K562 (cell line): ENCODE results near the gene SLTM. TPM values are rescaled to one million over a fixed set of nuclear protein-coding genes. Genes with fewer than 3 reads are reported as not detected.

Source experiments
- ATAC-seq: fragments of 200-7000 bp; cut with Tn5 transposase; 3 replicates; pipeline ENCODE4 v1.9.1; 2020; ENCODE audit warnings: moderate library complexity
- BruUV-seq: library from RNA; stranded (reverse); fragments of 400-500 nt; replicated peaks from 2 replicates; lab custom pipeline; 2021; lab: Mats Ljungman, UMichigan
- CTCF ChIA-PET: fragments of 300-600 bp; formaldehyde crosslinking; extraction: SDS; loops from one replicate; lab custom pipeline; 2021; ENCODE audit warnings: low intra/inter-chr PET ratio; lab: Yijun Ruan, JAX
- POLR2A ChIA-PET: fragments of 300-600, 350-650 bp; sonication (Branson Sonifier 250); formaldehyde crosslinking; extraction: SDS; loops from one replicate; lab custom pipeline; 2021; ENCODE audit warnings: antibody characterized with exemption, inconsistent platforms; lab: Yijun Ruan, JAX
- DNase-seq, 4 experiments: peaks; one replicate each; pipeline versions ENCODE4 v3.0.0 to v3.0.0-alpha.2; 2011 to 2018; ENCODE audit warnings: low spot score in 3 of 4, mixed read lengths in 3 of 4; ENCODE audit errors: extremely low read depth in 1 of 4
- FAIRE-seq: peaks from 2 replicates; lab custom pipeline; 2011; peaks lifted over from hg19 to GRCh38; lab: Jason Lieb, UNC
- H2AFZ ChIP-seq: 2 replicates; pipeline ENCODE4 v1.6.0; 2011; ENCODE audit warnings: low read depth, low read length, control low read depth, inconsistent platforms
- H3K27ac ChIP-seq: fragments of 200-600 bp; 3 replicates; pipeline ENCODE4 v1.8.0; 2011; ENCODE audit warnings: low read depth, mild to moderate bottlenecking, control low read depth, inconsistent platforms, low read length, moderate library complexity, mixed read lengths; ENCODE audit errors: extremely low read depth
- H3K27me3 ChIP-seq, 2 experiments: fragments of 300-600 bp in 1 of 2; 2 replicates in 1 of 2; 3 replicates in 1 of 2; pipeline versions ENCODE4 v1.6.0 to v1.8.0; 2011; ENCODE audit warnings: inconsistent platforms in 2 of 2, low read length in 2 of 2, mild to moderate bottlenecking in 1 of 2, mixed read lengths in 1 of 2, moderate library complexity in 1 of 2; ENCODE audit not compliant: control insufficient read depth in 2 of 2, insufficient read depth in 2 of 2
- H3K36me3 ChIP-seq: fragments of 300-600 bp; 3 replicates; pipeline ENCODE4 v1.8.0; 2011; ENCODE audit warnings: mild to moderate bottlenecking, low read length, inconsistent platforms; ENCODE audit not compliant: control insufficient read depth, insufficient read depth
- H3K4me1 ChIP-seq, 2 experiments: fragments of 200-600 bp in 1 of 2; replicated peaks in 1 of 2; 2 replicates in 1 of 2; 3 replicates in 1 of 2; pipeline versions ENCODE4 v1.5.1 to v1.8.0; 2011; ENCODE audit warnings: inconsistent platforms in 2 of 2, low read length in 2 of 2, mild to moderate bottlenecking in 1 of 2, mixed read lengths in 1 of 2, moderate library complexity in 1 of 2; ENCODE audit not compliant: control insufficient read depth in 2 of 2, insufficient read depth in 2 of 2
- H3K4me2 ChIP-seq: 2 replicates; pipeline ENCODE4 v1.6.1; 2011; ENCODE audit warnings: low read length, control low read depth, inconsistent platforms, mixed read lengths; ENCODE audit not compliant: insufficient read depth
- H3K4me3 ChIP-seq: fragments of 200-600 bp; sonication (generic), shearing (Covaris generic); 2 replicates; pipeline ENCODE4 v1.5.1; 2016; ENCODE audit warnings: control low read depth, inconsistent platforms
- H3K79me2 ChIP-seq: fragments of 200-600 bp; 3 replicates; pipeline ENCODE4 v1.8.0; 2011; ENCODE audit warnings: low read length, inconsistent platforms; ENCODE audit not compliant: control insufficient read depth, insufficient read depth
- H3K9ac ChIP-seq, 2 experiments: 2 replicates each; pipeline versions ENCODE4 v1.6.0 to v1.6.1; 2011; ENCODE audit warnings: low read depth in 2 of 2, low read length in 2 of 2, control low read depth in 1 of 2, inconsistent platforms in 1 of 2, mild to moderate bottlenecking in 1 of 2, mixed read lengths in 1 of 2; ENCODE audit not compliant: insufficient read depth in 1 of 2
- H3K9me1 ChIP-seq: one replicate; pipeline ENCODE4 v1.6.0; 2011; ENCODE audit warnings: inconsistent platforms, mild to moderate bottlenecking, low read length, moderate library complexity; ENCODE audit not compliant: control insufficient read depth, insufficient read depth
- H3K9me3 ChIP-seq: replicated peaks from 2 replicates; pipeline ENCODE4 v1.5.1; 2011; ENCODE audit warnings: low read depth, low read length, inconsistent platforms; ENCODE audit not compliant: control insufficient read depth, insufficient read depth
- H4K20me1 ChIP-seq: replicated peaks from 2 replicates; pipeline ENCODE4 v1.6.1; 2011; ENCODE audit warnings: low read length, inconsistent platforms, mixed read lengths; ENCODE audit not compliant: control insufficient read depth, insufficient read depth
- BMI1 ChIP-seq: fragments of 150-350 bp; IDR thresholded peaks from 2 replicates; pipeline ENCODE4 v1.6.1; 2014; ENCODE audit warnings: low read length
- DIDO1 ChIP-seq: fragments of 450-650 bp; IDR thresholded peaks from 2 replicates; pipeline ENCODE4 v1.6.1; 2016; ENCODE audit warnings: low read depth, missing biosample characterization, missing genetic modification characterization
- FOXP1 ChIP-seq: sonication (generic); formaldehyde crosslinking; IDR thresholded peaks from 2 replicates; pipeline ENCODE4 v1.8.0; 2022; ENCODE audit warnings: mild to moderate bottlenecking, missing genetic modification reagents
- KAT8 ChIP-seq: fragments of 450-650 bp; IDR thresholded peaks from 2 replicates; pipeline ENCODE4 v1.6.1; 2016; ENCODE audit warnings: low read depth, mild to moderate bottlenecking
- KDM1A ChIP-seq, 2 experiments: fragments of 450-650 bp; IDR thresholded peaks; 2 replicates each; pipeline ENCODE4 v1.6.1; 2016; ENCODE audit warnings: mild to moderate bottlenecking in 2 of 2
- NFYB ChIP-seq: IDR thresholded peaks from 2 replicates; pipeline ENCODE4 v1.6.1; 2011; ENCODE audit warnings: mild to moderate bottlenecking, moderate library complexity; ENCODE audit not compliant: insufficient read length; ENCODE audit errors: extremely low read depth
- RNF219 ChIP-seq: fragments of 250-450 bp; sonication (Bioruptor Pico); IDR thresholded peaks from 2 replicates; pipeline ENCODE4 v1.5.0; 2022; ENCODE audit warnings: mild to moderate bottlenecking
- SIN3B ChIP-seq: fragments of 450-650 bp; IDR thresholded peaks from 2 replicates; pipeline ENCODE4 v1.6.1; 2017; ENCODE audit warnings: low read depth, mild to moderate bottlenecking, moderate library complexity
- WHSC1 ChIP-seq: IDR thresholded peaks from one replicate; pipeline ENCODE4 v1.6.1; 2012; ENCODE audit warnings: low read length, control low read depth, inconsistent platforms
- XRCC5 ChIP-seq: fragments of 200-400 bp; formaldehyde crosslinking; IDR thresholded peaks from 2 replicates; pipeline ENCODE4 v1.6.1; 2017; ENCODE audit warnings: low read depth, mild to moderate bottlenecking, low read length
- ZBED1 ChIP-seq: IDR thresholded peaks from 2 replicates; pipeline ENCODE4 v1.6.1; 2014
- ZBTB11 ChIP-seq, 3 experiments: fragments of 200-800 bp in 1 of 3; fragments of 250-450 bp in 1 of 3; fragments of 450-650 bp in 1 of 3; sonication (Bioruptor Pico) in 1 of 3; sonication (Bioruptor generic) in 1 of 3; formaldehyde crosslinking in 1 of 3; IDR thresholded peaks; 2 replicates each; pipeline versions ENCODE4 v1.6.1 to v1.8.0; 2016 to 2022; ENCODE audit warnings: mild to moderate bottlenecking in 2 of 3, missing genetic modification characterization in 2 of 3, missing compliant biosample characterization in 1 of 3, moderate library complexity in 1 of 3
- ZNF274 ChIP-seq: IDR thresholded peaks from 2 replicates; pipeline ENCODE4 v1.6.1; 2011; ENCODE audit warnings: low read depth, mild to moderate bottlenecking, low read length, moderate library complexity, borderline replicate concordance
- ZNF583 ChIP-seq: fragments of 250-450 bp; sonication (Bioruptor Pico); IDR thresholded peaks from 2 replicates; pipeline ENCODE4 v1.4.0; 2020
- ZNF584 ChIP-seq: fragments of 200-800 bp; sonication (Bioruptor generic); IDR thresholded peaks from 2 replicates; pipeline ENCODE4 v1.6.1; 2016; ENCODE audit warnings: low read depth, mild to moderate bottlenecking, missing genetic modification characterization, missing compliant biosample characterization
- ZNF639 ChIP-seq, 2 experiments: fragments of 200-800 bp in 1 of 2; sonication (Bioruptor generic) in 1 of 2; sonication (generic) in 1 of 2; formaldehyde crosslinking in 1 of 2; IDR thresholded peaks in 1 of 2; conservative IDR thresholded peaks in 1 of 2; 2 replicates each; pipeline versions ENCODE4 v1.5.0 to v1.6.1; 2016 to 2020; ENCODE audit warnings: missing compliant biosample characterization in 1 of 2, missing genetic modification characterization in 1 of 2, missing genetic modification reagents in 1 of 2
- WGBS: fragments of 100-300 bp; shearing (Covaris generic); methylation state at CpG from one replicate; pipeline ENCODE4 v1.1.6; 2016; ENCODE audit warnings: low coverage, mixed read lengths; ENCODE audit not compliant: insufficient coverage; ENCODE audit errors: missing lambda C conversion rate; 5-methylcytosine and 5-hydroxymethylcytosine counted together
- in situ Hi-C: fragments of 300-500 bp; cut with MboI; formaldehyde crosslinking; loops from 4 replicates; pipeline ENCODE4 v1.15.0; 2018; ENCODE audit warnings: inconsistent platforms, mixed read lengths
- intact Hi-C: fragments of 100-400 bp; cut with micrococcal nuclease; formaldehyde crosslinking; loops from 2 replicates; pipeline ENCODE4 v1.14.2; 2022
- polyA plus RNA-seq, 8 experiments: library from polyadenylated mRNA; depleted of rRNA in 4 of 8; stranded (reverse) in 5 of 8; unstranded in 3 of 8; fragments of >200 nt; fragmentation: Nextera tagmentation in 2 of 8; fragmentation: Illumina TruSeq in 1 of 8; extraction: Ambion mirVana in 2 of 8; extraction: Trizol in 1 of 8; gene quantifications; 2 replicates each; pipeline versions ENCODE4 v1.2.1 to v1.2.3, GENCODE V29; 2011 to 2014; ENCODE audit warnings: inconsistent platforms in 1 of 8, missing spikeins in 1 of 8
- total RNA-seq, 7 experiments: library from RNA; depleted of rRNA in 6 of 7; stranded (reverse); fragments of >200 nt in 6 of 7; fragmentation: Illumina TruSeq in 2 of 7; extraction: Trizol in 2 of 7; gene quantifications; 2 replicates each; pipeline versions ENCODE4 v1.2.1 to v1.2.3, GENCODE V29; 2011 to 2021; ENCODE audit warnings: low replicate concordance in 1 of 7

SLTM gene
- total and polyA plus RNA-seq, 9 of the 15 experiments (the other 6 are each of a cell fraction or from before 2014, with no cell fraction given): 39.5 to 163 (median 102) TPM

GRCh38 chr15:58900631-58901030 is 32.8 kb downstream of the SLTM start:
- H2AFZ ChIP-seq: no peak overlapping the region
- 92% methylated on average over 3 of the region's 3 CpGs for WGBS
- no peaks in the 10 kb centered on the region for H3K9me3 ChIP-seq
- in situ Hi-C loops (no loop called here), intact Hi-C loops (no loop called here)
- no TSS peak for BruUV-seq
- peaks cover 9% of the 10 kb centered on the region; the same call in 2 of the 3 replicates for H3K79me2 ChIP-seq
- FAIRE-seq (no peak), DNase-seq (no peak), ATAC-seq (no peak)
- peaks cover 73% of the 10 kb centered on the region for H3K36me3 ChIP-seq
- no peak overlapping the region for H3K27ac ChIP-seq
- POLR2A ChIA-PET: interaction anchor here (0.5 to 2.1 kb wide), 3 partner anchors 16 to 673 kb away, joined by 3 to 6 read pairs (median 4); no protein-coding TSS in a partner anchor
- TF ChIP-seq WHSC1 (no peak), ZNF639 (CRISPR knock-in tag; conservative IDR thresholded peaks at IDR 0.05 in 1 of 2, IDR thresholded peaks at IDR 0.05 in 1 of 2) (no peak), RNF219 (CRISPR knock-in tag) (no peak), FOXP1 (no peak), ZNF584 (no peak), DIDO1 (tag) (no peak), KAT8 (no peak), ZNF274 (no peak), SIN3B (no peak), ZBTB11 (CRISPR knock-in tag; IDR thresholded peaks at IDR 0.05) (no peak), KDM1A (IDR thresholded peaks at IDR 0.05) (no peak), BMI1 (no peak), ZBED1 (no peak), NFYB (no peak), XRCC5 (no peak), ZNF583 (CRISPR knock-in tag) (no peak)
- H3K4me1 ChIP-seq: no peaks in the 10 kb centered on the region
- H3K27me3 ChIP-seq: no peaks in the 10 kb centered on the region
- no peaks in the 10 kb centered on the region for H3K9me1 ChIP-seq
- no peak overlapping the region for H3K9ac ChIP-seq
- H3K4me2 ChIP-seq: no peak overlapping the region
- H3K4me3 ChIP-seq: no peak overlapping the region
- no peaks in the 10 kb centered on the region for H4K20me1 ChIP-seq
- CTCF ChIA-PET: no interaction called here
